HEK293 (cell line): Measurements from ENCODE around the gene NUDT11.

Source experiments
- CTCF ChIP-seq: fragments of 450-650 bp; formaldehyde crosslinking; IDR thresholded peaks from 2 replicates; pipeline ENCODE4 v1.5.1; 2016; ENCODE audit warnings: missing biosample characterization, missing genetic modification characterization
- GLI2 ChIP-seq: fragments of 450-650 bp; formaldehyde crosslinking; IDR thresholded peaks from 2 replicates; pipeline ENCODE4; 2017; ENCODE audit warnings: missing biosample characterization, missing genetic modification characterization, low read depth, borderline replicate concordance
- MYNN ChIP-seq: fragments of 450-650 bp; formaldehyde crosslinking; IDR thresholded peaks from 2 replicates; pipeline ENCODE4 v1.5.1; 2016; ENCODE audit warnings: missing biosample characterization, missing genetic modification characterization, borderline replicate concordance
- SP3 ChIP-seq: fragments of 450-650 bp; formaldehyde crosslinking; IDR thresholded peaks from 2 replicates; pipeline ENCODE4 v1.5.1; 2016; ENCODE audit warnings: missing biosample characterization, missing genetic modification characterization
- YY1 ChIP-seq: fragments of 450-650 bp; formaldehyde crosslinking; IDR thresholded peaks from 2 replicates; pipeline ENCODE4 v1.5.1; 2018; ENCODE audit warnings: missing biosample characterization, missing genetic modification characterization
- ZBTB17 ChIP-seq: fragments of 450-650 bp; formaldehyde crosslinking; IDR thresholded peaks from 2 replicates; pipeline ENCODE4 v1.5.1; 2016; ENCODE audit warnings: missing biosample characterization, missing genetic modification characterization
- ZBTB8A ChIP-seq: fragments of 450-650 bp; formaldehyde crosslinking; IDR thresholded peaks from 2 replicates; pipeline ENCODE4 v1.5.1; 2016; ENCODE audit warnings: missing biosample characterization, missing genetic modification characterization
- ZEB2 ChIP-seq: fragments of 450-650 bp; formaldehyde crosslinking; IDR thresholded peaks from 2 replicates; pipeline ENCODE4 v1.5.1; 2016; ENCODE audit warnings: missing biosample characterization, missing genetic modification characterization
- ZNF24 ChIP-seq: fragments of 450-650 bp; formaldehyde crosslinking; IDR thresholded peaks from 2 replicates; pipeline ENCODE4 v1.5.1; 2016; ENCODE audit warnings: missing biosample characterization, missing genetic modification characterization
- ZNF274 ChIP-seq, 2 experiments: fragments of 200-500 bp in 1 of 2; fragments of 450-650 bp in 1 of 2; sonication (Bioruptor generic) in 1 of 2; formaldehyde crosslinking in 1 of 2; IDR thresholded peaks; 2 replicates each; pipeline versions ENCODE4 v1.5.1 to v1.6.1; 2014 to 2016; ENCODE audit warnings: borderline replicate concordance in 1 of 2, inconsistent platforms in 1 of 2, low read length in 1 of 2, missing biosample characterization in 1 of 2, missing genetic modification characterization in 1 of 2
- ZNF610 ChIP-seq: fragments of 450-650 bp; formaldehyde crosslinking; IDR thresholded peaks from 2 replicates; pipeline ENCODE4 v1.5.1; 2016; ENCODE audit warnings: missing biosample characterization, missing genetic modification characterization, borderline replicate concordance
- TF ChIP-seq, protein P1 (sequence below): fragments of 450-650 bp; formaldehyde crosslinking; optimal IDR thresholded peaks from 2 replicates; pipeline ENCODE3; 2016; ENCODE audit warnings: missing biosample characterization, mild to moderate bottlenecking, missing genetic modification characterization
- TF ChIP-seq, protein P2 (sequence below): fragments of 450-650 bp; formaldehyde crosslinking; IDR thresholded peaks from 2 replicates; pipeline ENCODE4 v1.5.1; 2016; ENCODE audit warnings: missing biosample characterization, missing genetic modification characterization

DNA sequence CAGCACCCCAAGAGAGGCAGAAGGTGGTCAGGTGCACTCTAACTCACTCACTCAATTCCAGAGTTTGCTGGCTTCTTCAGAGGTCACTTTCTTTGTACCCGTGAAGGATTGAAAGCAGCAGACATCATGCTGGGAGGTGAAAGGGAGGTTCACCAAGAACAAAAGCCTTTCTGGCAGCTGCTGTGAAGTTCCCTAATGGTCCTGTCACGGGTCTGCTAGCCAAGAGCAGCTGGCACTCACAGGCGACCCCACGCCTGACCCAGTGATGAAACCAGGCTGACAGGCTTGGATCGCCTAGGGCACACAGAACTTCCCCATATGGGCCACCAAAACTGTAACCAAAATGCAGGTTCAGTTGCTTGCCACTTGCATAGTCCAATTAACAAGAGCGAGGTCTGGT lies 11.8 kb downstream of the NUDT11 start:
- TF ChIP-seq MYNN (tag by site-specific recombination) (no peak), ZNF24 (no peak), ZBTB17 (tag by site-specific recombination) (no peak), GLI2 (tag by site-specific recombination) (no peak), ZBTB8A (no peak), YY1 (tag by site-specific recombination) (no peak), ZNF610 (tag by site-specific recombination) (no peak), CTCF (tag by site-specific recombination) (no peak), ZNF274 (IDR thresholded peaks at IDR 0.05; ENCODE audit: low read length) (no peak), ZNF274 (tag by site-specific recombination; IDR thresholded peaks at IDR 0.05; ENCODE audit: borderline replicate concordance) (no peak), ZEB2 (no peak), SP3 (no peak)
- TF ChIP-seq, protein P1, sequence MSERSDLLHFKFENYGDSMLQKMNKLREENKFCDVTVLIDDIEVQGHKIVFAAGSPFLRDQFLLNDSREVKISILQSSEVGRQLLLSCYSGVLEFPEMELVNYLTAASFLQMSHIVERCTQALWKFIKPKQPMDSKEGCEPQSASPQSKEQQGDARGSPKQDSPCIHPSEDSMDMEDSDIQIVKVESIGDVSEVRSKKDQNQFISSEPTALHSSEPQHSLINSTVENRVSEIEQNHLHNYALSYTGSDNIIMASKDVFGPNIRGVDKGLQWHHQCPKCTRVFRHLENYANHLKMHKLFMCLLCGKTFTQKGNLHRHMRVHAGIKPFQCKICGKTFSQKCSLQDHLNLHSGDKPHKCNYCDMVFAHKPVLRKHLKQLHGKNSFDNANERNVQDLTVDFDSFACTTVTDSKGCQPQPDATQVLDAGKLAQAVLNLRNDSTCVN (tag by site-specific recombination) = no peak
- TF ChIP-seq, protein P2, sequence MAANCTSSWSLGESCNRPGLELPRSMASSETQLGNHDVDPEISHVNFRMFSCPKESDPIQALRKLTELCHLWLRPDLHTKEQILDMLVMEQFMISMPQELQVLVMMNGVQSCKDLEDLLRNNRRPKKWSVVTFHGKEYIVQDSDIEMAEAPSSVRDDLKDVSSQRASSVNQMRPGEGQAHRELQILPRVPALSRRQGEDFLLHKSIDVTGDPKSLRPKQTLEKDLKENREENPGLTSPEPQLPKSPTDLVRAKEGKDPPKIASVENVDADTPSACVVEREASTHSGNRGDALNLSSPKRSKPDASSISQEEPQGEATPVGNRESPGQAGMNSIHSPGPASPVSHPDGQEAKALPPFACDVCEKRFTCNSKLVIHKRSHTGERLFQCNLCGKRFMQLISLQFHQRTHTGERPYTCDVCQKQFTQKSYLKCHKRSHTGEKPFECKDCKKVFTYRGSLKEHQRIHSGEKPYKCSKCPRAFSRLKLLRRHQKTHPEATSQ = no peak
